CD4-positive, CD25-positive, alpha-beta regulatory T cell (primary cell): Measurements from ENCODE around the gene SEPTIN14. TPM values are rescaled to one million over a fixed set of nuclear protein-coding genes. Genes with fewer than 3 reads are reported as not detected.

ENCODE experiments used
- polyA plus RNA-seq, 4 donors: library from polyadenylated mRNA; unstranded; fragments of 300-500 nt; fragmentation: Illumina TruSeq; gene quantifications; one replicate each; pipeline ENCODE4 v1.2.3, GENCODE V29; 2021
- total RNA-seq: library from RNA; stranded (reverse); gene quantifications from one replicate; pipeline ENCODE4 v1.2.3, GENCODE V29; 2022

SEPTIN14 gene
- total and polyA plus RNA-seq, 5 donors from 2014 or later = not detected

Other genes with a start within 250 kb of the SEPTIN14 start
- gene ZNF713, start 24.7 kb upstream of the SEPTIN14 start, total RNA-seq = 4.6 TPM
- gene ZNF713, start 24.7 kb upstream of the SEPTIN14 start, polyA plus RNA-seq = 1 to 10 TPM in 2 of 4 donors, under 1 TPM in 2; 0.06 to 2.3 (median 1.2) TPM
- gene MRPS17, start 89.1 kb upstream of the SEPTIN14 start, total RNA-seq = 7.0 TPM
- 10 to 100 TPM; 16.7 to 20.2 (median 18.1) TPM for gene MRPS17, start 89.1 kb upstream of the SEPTIN14 start, polyA plus RNA-seq
- 34.8 TPM for gene NIPSNAP2, start 101.8 kb upstream of the SEPTIN14 start, total RNA-seq
- 10 to 100 TPM; 44.5 to 52.9 (median 47.4) TPM for gene NIPSNAP2, start 101.8 kb upstream of the SEPTIN14 start, polyA plus RNA-seq
- gene PSPH, start 188.7 kb upstream of the SEPTIN14 start, total RNA-seq = 1.5 TPM
- gene PSPH, start 188.7 kb upstream of the SEPTIN14 start, polyA plus RNA-seq = 1 to 10 TPM; 4.1 to 6.6 (median 5.9) TPM
- 42.0 TPM for gene CCT6A, start 189.0 kb upstream of the SEPTIN14 start, total RNA-seq
- gene CCT6A, start 189.0 kb upstream of the SEPTIN14 start, polyA plus RNA-seq = 10 to 100 TPM; 82.1 to 96.2 (median 89.8) TPM
- 114 TPM for gene SUMF2, start 201.5 kb upstream of the SEPTIN14 start, total RNA-seq
- 100 to 1,000 TPM; 166 to 205 (median 192) TPM for gene SUMF2, start 201.5 kb upstream of the SEPTIN14 start, polyA plus RNA-seq
- gene PHKG1, start 230.2 kb upstream of the SEPTIN14 start, total RNA-seq = 8.2 TPM
- gene PHKG1, start 230.2 kb upstream of the SEPTIN14 start, polyA plus RNA-seq = under 1 TPM; 0.08 to 0.71 (median 0.25) TPM
- 243 TPM for gene CHCHD2, start 243.7 kb upstream of the SEPTIN14 start, total RNA-seq
- 100 to 1,000 TPM; 505 to 622 (median 531) TPM for gene CHCHD2, start 243.7 kb upstream of the SEPTIN14 start, polyA plus RNA-seq